ENCODE data around the gene CCDC160. TPM values are rescaled to one million over a fixed set of nuclear protein-coding genes. Genes with fewer than 3 reads are reported as not detected.

CCDC160 gene
- total RNA-seq, 1 donor from 2014 or later: 21.6 TPM

DNA sequence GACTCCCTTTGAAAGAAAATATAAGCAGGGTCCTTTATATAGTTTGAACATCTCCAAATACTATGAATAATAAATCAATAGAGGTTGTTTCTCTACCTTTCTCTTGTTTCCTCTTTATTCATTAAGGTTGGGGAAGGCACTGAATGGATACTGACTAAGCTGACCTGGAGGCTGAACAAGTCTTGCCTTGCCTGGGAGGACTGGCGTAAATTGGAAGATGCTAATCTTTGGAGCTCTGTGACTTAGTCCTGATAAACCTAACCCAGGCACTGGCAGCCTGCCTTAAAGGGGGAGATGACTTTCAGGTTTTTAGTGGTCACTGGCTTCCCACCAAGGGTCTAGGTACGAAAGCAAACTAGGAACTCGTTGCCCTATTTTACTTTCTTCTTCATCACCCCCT, 10.5 kb downstream of the CCDC160 start:
- peaks cover 4% of the 10 kb centered on the region for H3K9me3 ChIP-seq (ENCODE audit: low read depth)
- TF ChIP-seq, protein P1, sequence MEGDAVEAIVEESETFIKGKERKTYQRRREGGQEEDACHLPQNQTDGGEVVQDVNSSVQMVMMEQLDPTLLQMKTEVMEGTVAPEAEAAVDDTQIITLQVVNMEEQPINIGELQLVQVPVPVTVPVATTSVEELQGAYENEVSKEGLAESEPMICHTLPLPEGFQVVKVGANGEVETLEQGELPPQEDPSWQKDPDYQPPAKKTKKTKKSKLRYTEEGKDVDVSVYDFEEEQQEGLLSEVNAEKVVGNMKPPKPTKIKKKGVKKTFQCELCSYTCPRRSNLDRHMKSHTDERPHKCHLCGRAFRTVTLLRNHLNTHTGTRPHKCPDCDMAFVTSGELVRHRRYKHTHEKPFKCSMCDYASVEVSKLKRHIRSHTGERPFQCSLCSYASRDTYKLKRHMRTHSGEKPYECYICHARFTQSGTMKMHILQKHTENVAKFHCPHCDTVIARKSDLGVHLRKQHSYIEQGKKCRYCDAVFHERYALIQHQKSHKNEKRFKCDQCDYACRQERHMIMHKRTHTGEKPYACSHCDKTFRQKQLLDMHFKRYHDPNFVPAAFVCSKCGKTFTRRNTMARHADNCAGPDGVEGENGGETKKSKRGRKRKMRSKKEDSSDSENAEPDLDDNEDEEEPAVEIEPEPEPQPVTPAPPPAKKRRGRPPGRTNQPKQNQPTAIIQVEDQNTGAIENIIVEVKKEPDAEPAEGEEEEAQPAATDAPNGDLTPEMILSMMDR (IDR thresholded peaks at IDR 0.05): no peak
- TF ChIP-seq EZH2 (IDR thresholded peaks at IDR 0.05) (no peak), EZH2phosphoT487 (IDR thresholded peaks at IDR 0.05) (no peak)
- no peak for DNase-seq (ENCODE audit: low spot score)
- no peak overlapping the region for H3K4me3 ChIP-seq
- no peak overlapping the region for H3K27ac ChIP-seq
- peaks cover 6% of the 10 kb centered on the region for H4K20me1 ChIP-seq (ENCODE audit: low read depth)
- H3K4me1 Mint-ChIP-seq: peaks cover 55% of the 10 kb centered on the region
- no peaks in the 10 kb centered on the region for H3K27me3 ChIP-seq
- H3K4me1 ChIP-seq: peaks cover 7% of the 10 kb centered on the region
- H3K36me3 ChIP-seq: peaks cover 6% of the 10 kb centered on the region
- H2AFZ ChIP-seq (replicated peaks): no peak overlapping the region
- H3K27me3 Mint-ChIP-seq (ENCODE audit: insufficient read depth, low read depth): no peaks in the 10 kb centered on the region
- no peaks in the 10 kb centered on the region for H3K9me3 Mint-ChIP-seq
- no peak overlapping the region for H3K4me3 Mint-ChIP-seq
- peaks cover 27% of the 10 kb centered on the region for H3K36me3 Mint-ChIP-seq
- no peak overlapping the region for H3K9ac ChIP-seq
- H3K4me2 ChIP-seq: no peak overlapping the region
- H3F3A ChIP-seq (ENCODE audit: low read depth): no peaks in the 10 kb centered on the region
- no peak overlapping the region for H3K27ac Mint-ChIP-seq
- peaks cover 16% of the 10 kb centered on the region for H3K79me2 ChIP-seq (ENCODE audit: low read depth)

DNA sequence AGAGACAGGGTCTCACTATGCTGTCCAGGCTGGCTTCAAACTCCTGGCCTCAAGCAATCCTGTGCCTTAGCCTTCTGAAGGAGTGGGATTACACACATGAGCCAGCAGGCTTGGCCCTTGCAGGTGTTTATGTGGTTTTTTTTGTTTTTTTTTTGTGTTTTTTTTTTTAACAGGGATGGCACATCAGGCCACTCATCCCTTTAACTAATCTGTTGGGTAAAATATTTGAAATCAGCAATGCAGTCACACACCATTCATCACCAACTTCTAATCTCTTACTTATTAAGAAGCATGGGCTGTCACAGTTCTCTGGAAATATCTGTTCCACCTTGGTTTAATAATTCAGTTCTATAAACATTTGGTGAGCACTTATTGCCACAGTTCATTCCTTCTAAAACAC, 12.3 kb downstream of the CCDC160 start:
- Histone ChIP-seq H3K79me2 (ENCODE audit: low read depth) (no peaks in the 10 kb centered on the region), H4K20me1 (ENCODE audit: low read depth) (peaks cover 5% of the 10 kb centered on the region), H3K4me3 (no peak overlapping the region), H2AFZ (replicated peaks) (no peak overlapping the region), H3K36me3 (peaks cover 6% of the 10 kb centered on the region), H3K27me3 (no peaks in the 10 kb centered on the region), H3K4me1 (peaks cover 4% of the 10 kb centered on the region), H3F3A (ENCODE audit: low read depth) (no peaks in the 10 kb centered on the region), H3K4me2 (no peak overlapping the region), H3K9me3 (ENCODE audit: low read depth) (peaks cover 4% of the 10 kb centered on the region), H3K9ac (no peak overlapping the region), H3K27ac (no peak overlapping the region)
- DNase-seq (ENCODE audit: low spot score): no peak
- TF ChIP-seq, protein P1 (IDR thresholded peaks at IDR 0.05): no peak
- TF ChIP-seq EZH2 (IDR thresholded peaks at IDR 0.05) (no peak), EZH2phosphoT487 (IDR thresholded peaks at IDR 0.05) (no peak)
- peaks cover 50% of the 10 kb centered on the region for H3K4me1 Mint-ChIP-seq
- no peaks in the 10 kb centered on the region for H3K27me3 Mint-ChIP-seq (ENCODE audit: insufficient read depth, low read depth)
- H3K36me3 Mint-ChIP-seq: peaks cover 20% of the 10 kb centered on the region
- H3K9me3 Mint-ChIP-seq: no peaks in the 10 kb centered on the region
- H3K27ac Mint-ChIP-seq: no peak overlapping the region
- H3K4me3 Mint-ChIP-seq: no peak overlapping the region

DNA sequence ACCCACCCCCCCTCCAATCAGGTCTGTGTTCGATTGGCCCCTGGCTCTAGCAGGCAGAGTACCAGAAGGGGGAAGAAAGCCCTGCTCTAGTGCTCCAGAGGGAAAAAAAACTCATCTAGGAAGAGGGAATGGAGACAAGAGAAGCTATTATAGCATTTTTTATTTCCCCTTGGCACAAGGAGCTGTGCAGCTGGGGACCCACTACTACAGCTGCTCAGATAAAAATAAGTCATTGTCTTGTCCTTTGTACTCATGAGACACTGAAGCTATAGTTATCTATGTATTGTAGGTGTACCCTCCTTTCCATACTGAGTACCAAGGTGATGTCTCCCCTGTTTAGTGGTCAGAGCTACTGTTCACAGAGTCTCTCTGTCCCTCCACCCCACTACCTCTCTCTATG, 14.3 kb downstream of the CCDC160 start:
- H3K4me1 ChIP-seq: no peaks in the 10 kb centered on the region
- H3K4me2 ChIP-seq: no peak overlapping the region
- no peak for TF ChIP-seq EZH2phosphoT487 (IDR thresholded peaks at IDR 0.05)
- TF ChIP-seq, protein P1 (IDR thresholded peaks at IDR 0.05): no peak
- TF ChIP-seq EZH2 (IDR thresholded peaks at IDR 0.05): no peak
- H3K9me3 ChIP-seq (ENCODE audit: low read depth): peaks cover 4% of the 10 kb centered on the region
- H2AFZ ChIP-seq (replicated peaks): no peak overlapping the region
- H3K27ac ChIP-seq: no peak overlapping the region
- H3K36me3 ChIP-seq: no peaks in the 10 kb centered on the region
- no peak overlapping the region for H3K27ac Mint-ChIP-seq
- H3F3A ChIP-seq (ENCODE audit: low read depth): no peaks in the 10 kb centered on the region
- DNase-seq (ENCODE audit: low spot score): no peak
- peaks cover 5% of the 10 kb centered on the region for H4K20me1 ChIP-seq (ENCODE audit: low read depth)
- no peak overlapping the region for H3K4me3 Mint-ChIP-seq
- no peaks in the 10 kb centered on the region for H3K9me3 Mint-ChIP-seq
- no peaks in the 10 kb centered on the region for H3K27me3 Mint-ChIP-seq (ENCODE audit: insufficient read depth, low read depth)
- no peaks in the 10 kb centered on the region for H3K79me2 ChIP-seq (ENCODE audit: low read depth)
- H3K9ac ChIP-seq: no peak overlapping the region
- H3K4me3 ChIP-seq: no peak overlapping the region
- H3K36me3 Mint-ChIP-seq: peaks cover 5% of the 10 kb centered on the region
- no peaks in the 10 kb centered on the region for H3K27me3 ChIP-seq
- H3K4me1 Mint-ChIP-seq: peaks cover 36% of the 10 kb centered on the region

Data from neural progenitor cell (in vitro differentiated cells).